Gastrocnemius medialis (tissue), 4 donors: Measurements from ENCODE around the gene CYTL1. TPM values are rescaled to one million over a fixed set of nuclear protein-coding genes. Genes with fewer than 3 reads are reported as not detected.

Source experiments
- ATAC-seq, 2 donors: fragments of 150-250 bp; one replicate each; pipeline ENCODE4 v1.9.1; 2016
- DNase-seq, 2 donors: peaks; one replicate each; pipeline ENCODE4 v3.0.0-alpha.2; 2019
- H3K27ac ChIP-seq, 4 donors: fragments of 200-600 bp; sonication (generic); 1 replicate in 1 of 4; 2 replicates in 3 of 4; pipeline ENCODE4 v1.5.1; 2016 to 2018; ENCODE audit warnings: mild to moderate bottlenecking in 2 of 4, moderate library complexity in 1 of 4
- H3K27me3 ChIP-seq, 3 donors: fragments of 200-600 bp; sonication (generic) in 2 of 3; 1 replicate in 1 of 3; 2 replicates in 2 of 3; pipeline versions ENCODE4 v1.5.1 to v1.6.0; 2016 to 2019; ENCODE audit warnings: mild to moderate bottlenecking in 1 of 3, moderate library complexity in 1 of 3
- H3K36me3 ChIP-seq, 2 donors: fragments of 200-600 bp; sonication (generic) in 1 of 2; one replicate each; pipeline ENCODE4 v1.5.1; 2017 to 2018
- H3K4me1 ChIP-seq, 2 donors: fragments of 200-600 bp; sonication (generic) in 1 of 2; one replicate each; pipeline ENCODE4 v1.5.1; 2016 to 2017; ENCODE audit warnings: mild to moderate bottlenecking in 2 of 2
- H3K4me3 ChIP-seq, 4 donors: fragments of 200-600 bp; sonication (generic) in 3 of 4; 1 replicate in 1 of 4; 2 replicates in 3 of 4; pipeline ENCODE4 v1.5.1; 2016 to 2019; ENCODE audit warnings: mild to moderate bottlenecking in 2 of 4
- H3K9me3 ChIP-seq, 3 donors: fragments of 200-600 bp; sonication (generic) in 2 of 3; 1 replicate in 1 of 3; 2 replicates in 2 of 3; pipeline ENCODE4 v1.5.1; 2016 to 2019
- CTCF ChIP-seq, 5 experiments: fragments of 450-650 bp in 3 of 5; fragments of 200-600 bp in 2 of 5; sonication (generic) in 2 of 5; IDR thresholded peaks in 4 of 5; conservative IDR thresholded peaks in 1 of 5; 1 replicate in 4 of 5; 2 replicates in 1 of 5; pipeline ENCODE4 v1.5.1; 2016 to 2019; ENCODE audit warnings: antibody characterized with exemption in 5 of 5, mild to moderate bottlenecking in 3 of 5, moderate library complexity in 3 of 5
- POLR2A ChIP-seq, 2 donors: fragments of 450-650 bp; IDR thresholded peaks; one replicate each; pipeline ENCODE4 v1.6.1; 2017; ENCODE audit warnings: antibody characterized with exemption in 2 of 2, mild to moderate bottlenecking in 2 of 2, moderate library complexity in 2 of 2
- in situ Hi-C, 4 donors: fragments of 200-750 bp; cut with MboI; loops; one replicate each; pipeline versions ENCODE4 v1.15.0 to v1.8.0; 2017; ENCODE audit warnings: low sequenced_read_pairs in 4 of 4
- intact Hi-C: fragments of 100-400 bp; cut with DNase I; formaldehyde crosslinking; loops from one replicate; pipeline ENCODE4 v1.15.1; 2023; ENCODE audit warnings: low total_unique reads
- total RNA-seq, 4 donors: library from RNA; depleted of rRNA; stranded (reverse); fragments of >200 nt; gene quantifications; one replicate each; pipeline versions ENCODE4 v1.1.0 to v1.2.3, GENCODE V29; 2016

Gene CYTL1
- total RNA-seq, 4 donors from 2014 or later, result not detected

GRCh38 chr4:4981827-4982226 lies 37.4 kb downstream of the CYTL1 start:
- H3K27ac ChIP-seq, result no peak overlapping the region

GRCh38 chr4:4981427-4981826 lies 37.8 kb downstream of the CYTL1 start:
- in situ Hi-C loops (no loop called here), intact Hi-C loops (no loop called here)
- DNase-seq (peak in 1 of 2 donors; percentile 38), ATAC-seq (peak; percentile 60 to 68)
- TF ChIP-seq CTCF (IDR thresholded peaks at IDR 0.05 in 4 of 5, conservative IDR thresholded peaks at IDR 0.05 in 1 of 5), result no peak
- TF ChIP-seq POLR2A (IDR thresholded peaks at IDR 0.05), result no peak
- H3K9me3 ChIP-seq, result no peaks in the 10 kb centered on the region
- no peaks in the 10 kb centered on the region for H3K36me3 ChIP-seq
- no peaks in the 10 kb centered on the region for H3K4me1 ChIP-seq
- no peaks in the 10 kb centered on the region for H3K27me3 ChIP-seq
- H3K27ac ChIP-seq, result no peak overlapping the region
- no peak overlapping the region for H3K4me3 ChIP-seq

More at GRCh38 chr4:4981827-4982226, 37.4 kb downstream of the CYTL1 start:
- DNase-seq (no peak), ATAC-seq (no peak)
- intact Hi-C loops (no loop called here), in situ Hi-C loops (no loop called here)
- H3K27me3 ChIP-seq, result no peaks in the 10 kb centered on the region
- no peaks in the 10 kb centered on the region for H3K4me1 ChIP-seq
- TF ChIP-seq POLR2A (IDR thresholded peaks at IDR 0.05) (no peak), CTCF (IDR thresholded peaks at IDR 0.05 in 4 of 5, conservative IDR thresholded peaks at IDR 0.05 in 1 of 5) (no peak)
- no peak overlapping the region for H3K4me3 ChIP-seq
- H3K9me3 ChIP-seq, result no peaks in the 10 kb centered on the region
- no peaks in the 10 kb centered on the region for H3K36me3 ChIP-seq

GRCh38 chr4:4980621-4981230 lies 38.5 kb downstream of the CYTL1 start:
- ATAC-seq (no peak), DNase-seq (no peak)
- Histone ChIP-seq H3K4me1 (no peaks in the 10 kb centered on the region), H3K27ac (no peak overlapping the region), H3K9me3 (no peaks in the 10 kb centered on the region), H3K4me3 (no peak overlapping the region), H3K36me3 (no peaks in the 10 kb centered on the region), H3K27me3 (no peaks in the 10 kb centered on the region)
- intact Hi-C loops, result no loop called here
- TF ChIP-seq CTCF (IDR thresholded peaks at IDR 0.05 in 4 of 5, conservative IDR thresholded peaks at IDR 0.05 in 1 of 5) (no peak), POLR2A (IDR thresholded peaks at IDR 0.05) (no peak)
- in situ Hi-C loops, result no loop called here

- ATAC-seq, result no peak
- TF ChIP-seq CTCF (IDR thresholded peaks at IDR 0.05 in 4 of 5, conservative IDR thresholded peaks at IDR 0.05 in 1 of 5) (no peak), POLR2A (IDR thresholded peaks at IDR 0.05) (no peak)
- in situ Hi-C loops (no loop called here), intact Hi-C loops (no loop called here)
- no peaks in the 10 kb centered on the region for H3K36me3 ChIP-seq
- H3K27me3 ChIP-seq, result no peaks in the 10 kb centered on the region
- no peak for DNase-seq
- no peaks in the 10 kb centered on the region for H3K4me1 ChIP-seq
- no peaks in the 10 kb centered on the region for H3K9me3 ChIP-seq
- H3K4me3 ChIP-seq, result no peak overlapping the region
- H3K27ac ChIP-seq, result no peak overlapping the region
Measured at GRCh38 chr4:4979971-4980370, 39.3 kb downstream of the CYTL1 start.

GRCh38 chr4:4974727-4975126 lies 44.5 kb downstream of the CYTL1 start:
- Histone ChIP-seq H3K27ac (no peak overlapping the region), H3K9me3 (no peaks in the 10 kb centered on the region), H3K4me1 (no peaks in the 10 kb centered on the region), H3K4me3 (no peak overlapping the region), H3K36me3 (no peaks in the 10 kb centered on the region), H3K27me3 (no peaks in the 10 kb centered on the region)
- intact Hi-C loops, result no loop called here
- in situ Hi-C loops, result no loop called here
- TF ChIP-seq CTCF (IDR thresholded peaks at IDR 0.05 in 4 of 5, conservative IDR thresholded peaks at IDR 0.05 in 1 of 5) (no peak), POLR2A (IDR thresholded peaks at IDR 0.05) (no peak)
- DNase-seq (no peak), ATAC-seq (no peak)
